HG03025 (cell line): ENCODE measurements around the gene WNT9A.

Source experiments
- ATAC-seq: cut with Tn5 transposase; IDR thresholded peaks from one replicate; pipeline ENCODE4 v1.9.1; 2021; ENCODE audit warnings: mild to moderate bottlenecking, moderate library complexity; ENCODE audit not compliant: unreplicated experiment, low FRiP score

WNT9A gene

GRCh38 chr1:227926216-227926791 lies 21.4 kb downstream of the WNT9A start:
- no peak for ATAC-seq

- no peak for ATAC-seq
These were observed 22.0 kb downstream of the WNT9A start for GRCh38 chr1:227925582-227926198.

- no peak for ATAC-seq
These were observed 22.7 kb downstream of the WNT9A start for GRCh38 chr1:227924833-227925574.

DNA sequence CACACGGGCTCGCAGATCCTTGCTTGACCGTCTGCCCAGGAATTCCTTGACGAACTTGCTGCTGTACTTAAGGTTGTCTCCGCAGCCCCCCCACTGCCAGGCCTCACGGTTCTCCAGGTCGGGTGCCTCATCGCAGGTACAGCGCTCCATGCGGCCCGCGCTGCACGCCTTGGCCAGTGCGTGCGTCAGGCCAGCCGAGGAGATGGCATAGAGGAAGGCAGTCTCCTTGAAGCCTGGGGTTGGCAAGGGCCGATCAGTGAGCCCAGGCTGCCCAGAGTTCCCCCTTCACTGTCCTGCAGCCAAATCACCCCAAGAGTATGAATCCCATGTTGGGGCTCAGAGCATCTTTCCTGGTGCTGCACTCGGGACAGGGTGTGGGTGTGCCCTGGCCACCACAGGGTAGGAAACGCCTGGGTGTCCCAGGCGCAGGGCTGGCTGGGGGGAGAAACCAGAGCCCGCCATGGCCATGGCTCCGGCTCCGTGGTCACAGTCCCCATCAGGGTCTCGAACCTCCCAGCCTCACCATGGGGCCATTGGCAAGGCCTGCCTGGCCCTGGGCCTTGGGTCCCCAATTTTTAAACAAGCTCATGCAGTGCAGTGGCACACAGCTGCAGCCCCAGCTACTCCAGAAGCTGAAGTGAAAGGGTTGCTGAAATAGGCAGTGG lies 23.4 kb downstream of the WNT9A start:
- no peak for ATAC-seq

- no peak for ATAC-seq
These were observed 24.2 kb downstream of the WNT9A start for GRCh38 chr1:227923353-227924167.

DNA sequence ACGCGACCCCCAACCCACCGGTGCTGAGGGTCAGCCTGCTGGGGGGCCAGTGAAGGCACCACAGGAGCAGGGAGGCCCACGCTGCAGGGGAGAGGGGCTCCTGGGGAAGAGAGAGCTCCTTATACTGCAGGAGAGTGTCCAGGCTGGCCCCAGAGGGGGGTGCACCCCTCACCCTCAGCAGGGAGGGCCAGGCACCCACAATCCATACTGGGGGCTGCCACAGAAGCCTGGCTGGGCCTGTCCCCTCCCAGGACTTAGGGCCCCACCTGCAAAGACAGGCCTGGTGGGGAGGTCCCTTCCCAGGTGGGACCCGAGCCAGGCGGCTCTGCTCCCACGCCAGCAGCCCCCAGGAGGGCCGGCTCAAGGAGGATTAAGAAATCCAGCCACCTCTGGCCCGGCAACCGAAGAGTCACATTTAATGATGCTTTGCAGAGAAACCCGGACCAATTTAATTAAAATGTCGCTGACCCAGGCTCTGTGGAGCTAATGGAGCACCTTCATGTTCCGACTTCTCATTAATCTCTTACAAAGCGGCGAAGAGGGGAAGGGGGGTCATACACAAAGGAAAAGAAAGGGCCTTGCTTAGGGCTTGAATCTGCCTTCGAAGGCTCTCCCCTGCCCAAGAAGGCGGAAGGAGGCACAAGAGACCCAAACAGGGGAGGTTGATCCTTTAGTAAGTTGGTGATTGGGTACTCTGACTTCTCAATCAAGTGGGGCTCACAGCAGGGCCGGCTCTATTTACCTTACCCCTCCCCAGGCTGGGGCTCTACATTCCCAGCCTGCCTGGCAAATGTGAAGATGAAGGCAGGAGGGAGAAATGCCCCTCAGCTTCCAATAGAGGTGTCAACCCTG lies 25.0 kb downstream of the WNT9A start:
- ATAC-seq = no peak

DNA sequence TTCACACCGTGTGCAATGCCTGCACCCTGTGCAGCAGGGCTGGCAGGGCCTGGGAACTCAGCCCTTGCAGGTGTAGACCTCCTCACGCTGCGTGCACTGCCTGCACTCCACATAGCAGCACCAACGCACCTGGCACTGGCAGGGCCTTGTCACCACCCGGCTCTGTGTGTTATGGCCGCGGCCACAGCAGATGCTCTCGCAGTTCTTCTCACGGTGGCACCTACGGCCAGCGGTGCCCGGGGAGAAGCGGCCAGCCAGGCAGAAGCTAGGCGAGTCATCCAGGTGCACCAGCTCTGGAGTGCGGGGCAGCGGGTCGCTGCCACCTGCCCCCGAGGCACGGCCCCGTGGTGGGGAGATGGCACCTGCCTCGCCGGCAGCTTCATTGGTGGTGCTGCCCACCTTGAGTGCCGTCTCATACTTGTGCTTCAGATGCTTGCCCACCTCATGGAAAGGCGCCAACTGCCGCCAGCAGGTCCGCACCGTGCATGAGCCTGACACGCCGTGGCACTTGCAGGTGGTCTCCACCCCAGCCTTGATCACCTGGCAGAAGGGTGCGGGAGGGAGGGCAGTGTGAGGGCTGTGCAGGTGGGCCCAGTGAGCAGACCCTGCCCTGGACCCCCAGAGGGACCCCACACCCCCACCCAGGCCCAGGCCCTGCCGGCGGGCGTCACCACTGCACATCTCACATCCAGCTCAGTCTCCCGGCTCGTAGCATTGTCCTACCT lies 26.1 kb downstream of the WNT9A start:
- ATAC-seq = no peak

DNA sequence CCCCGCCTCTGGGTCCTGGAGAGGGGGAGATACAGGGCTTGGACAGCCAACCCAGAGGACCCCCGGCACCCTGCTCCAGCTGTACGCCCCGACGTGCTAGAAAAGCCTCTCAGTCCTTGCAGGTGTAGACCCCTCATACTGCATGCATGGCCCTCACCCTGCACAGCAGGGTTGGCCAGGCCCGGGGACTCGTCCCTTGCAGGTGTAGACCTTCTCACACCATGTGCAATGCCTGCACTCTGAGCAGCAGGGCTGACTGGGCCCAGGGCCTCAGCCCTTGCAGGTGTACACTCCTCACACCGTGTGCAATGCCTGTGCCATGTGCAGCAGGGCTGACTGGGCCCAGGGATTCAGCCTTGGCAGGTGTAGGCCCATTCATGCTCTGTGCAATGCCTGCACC lies 26.8 kb downstream of the WNT9A start:
- no peak for ATAC-seq

DNA sequence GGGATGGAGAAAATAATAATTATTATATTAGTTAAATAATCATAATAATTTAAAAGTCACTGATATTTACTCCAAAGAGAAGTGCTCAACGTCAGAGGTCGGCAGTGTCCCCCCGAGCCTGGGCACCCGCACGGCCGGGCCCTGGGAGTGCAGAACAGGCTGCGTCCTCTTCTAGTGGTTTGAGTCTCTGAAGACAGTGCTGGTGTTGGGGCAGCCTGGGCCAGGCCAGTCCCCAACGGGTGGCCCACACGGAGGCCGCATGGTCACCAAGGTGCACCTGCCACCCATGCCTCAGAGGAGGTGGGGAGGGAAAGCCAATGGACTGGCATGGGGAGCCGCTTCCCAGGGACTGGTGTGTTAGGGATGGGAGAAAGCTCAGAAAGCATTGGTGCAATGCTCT lies 27.3 kb downstream of the WNT9A start:
- ATAC-seq = no peak

DNA sequence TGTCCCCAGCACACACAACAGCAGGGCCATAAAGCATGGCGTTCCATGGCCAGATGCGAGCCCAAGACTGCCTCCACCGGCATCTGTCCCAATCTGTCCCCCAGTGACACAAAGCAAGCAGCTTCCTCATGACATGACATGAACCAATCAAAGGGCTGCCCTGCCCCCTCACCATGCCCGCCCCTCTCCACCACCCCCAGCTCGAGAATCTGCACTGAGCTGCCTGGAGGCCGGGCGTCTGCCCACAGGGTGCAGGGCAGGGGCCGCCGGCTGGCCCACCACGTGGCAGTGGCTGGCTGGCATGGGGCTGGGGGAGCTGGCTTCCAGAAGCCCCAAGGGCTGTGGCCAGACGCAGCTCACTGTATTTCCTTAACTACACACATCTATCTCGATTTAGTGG lies 27.8 kb downstream of the WNT9A start:
- no peak for ATAC-seq

- no peak for ATAC-seq
These were observed 29.0 kb downstream of the WNT9A start for GRCh38 chr1:227918736-227919135.

- ATAC-seq = no peak
These were observed 29.5 kb downstream of the WNT9A start for GRCh38 chr1:227918083-227918700.

DNA sequence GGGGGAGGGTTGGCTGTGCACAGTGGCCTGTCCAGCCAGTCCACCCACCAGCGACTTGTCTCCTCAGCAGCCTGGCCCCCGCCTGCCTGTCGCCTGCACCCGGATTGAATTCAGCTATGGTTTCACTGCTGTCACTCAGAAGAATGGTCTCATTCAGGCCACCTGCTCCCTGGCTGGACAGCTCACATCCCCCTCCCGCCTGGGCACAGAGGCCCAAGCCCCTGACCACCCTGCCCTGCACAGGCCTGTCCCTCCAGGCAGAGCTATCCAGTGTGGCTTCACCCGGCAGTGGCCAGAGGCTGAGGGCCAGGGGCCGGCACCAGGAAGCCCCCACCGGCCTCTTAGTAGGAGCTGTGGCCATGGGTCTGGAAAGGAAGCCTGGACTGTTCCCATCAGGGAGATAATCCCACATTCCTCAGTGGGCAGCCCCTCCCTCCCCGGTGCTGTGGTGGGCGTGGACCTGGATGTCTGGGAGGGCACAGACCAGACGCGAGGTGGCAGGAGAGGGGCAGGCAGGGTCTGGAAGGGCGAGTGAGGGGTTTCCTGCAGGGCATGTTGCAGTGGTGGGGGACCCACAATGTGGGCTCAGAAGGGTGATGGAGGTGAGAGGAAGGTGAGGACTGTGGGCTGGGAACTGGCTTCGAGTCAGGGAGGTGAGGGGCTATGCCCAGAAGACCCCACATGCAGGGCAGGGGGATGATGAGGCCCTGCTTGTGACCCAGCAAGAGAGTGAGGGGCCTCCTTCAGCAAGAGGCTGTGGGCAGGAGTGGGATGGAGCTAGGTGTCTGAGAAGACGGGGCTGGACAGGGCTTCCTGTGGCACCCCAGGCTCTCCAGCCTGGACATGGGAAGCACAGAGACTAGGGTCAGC lies 30.4 kb downstream of the WNT9A start:
- no peak for ATAC-seq

DNA sequence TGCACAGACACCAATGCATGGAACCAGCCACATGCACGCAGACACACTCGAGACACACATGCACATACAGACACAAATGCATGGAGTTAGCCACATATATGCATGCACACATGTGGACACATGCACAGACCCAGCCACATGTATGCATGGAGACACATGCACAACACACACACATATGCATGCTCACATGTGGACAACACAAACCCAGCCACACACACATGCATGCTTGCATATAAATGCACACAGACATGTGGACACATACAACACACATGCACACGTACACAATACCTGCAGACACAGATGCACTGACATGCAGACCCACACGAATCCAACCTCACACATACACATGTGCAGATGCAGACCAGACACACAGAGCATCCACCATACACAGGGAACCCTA lies 31.1 kb downstream of the WNT9A start:
- no peak for ATAC-seq

GRCh38 chr1:227915564-227916553 lies 31.9 kb downstream of the WNT9A start:
- ATAC-seq = no peak

- no peak for ATAC-seq
These were observed 32.8 kb downstream of the WNT9A start for GRCh38 chr1:227914801-227915563.
